Measurements from ENCODE around the gene COA8.

The COA8 gene

GRCh38 chr14:103562429-103563225 lies at the start of gene COA8, which contains the start of gene BAG5:
TSS of gene COA8 (plus strand) at chr14:103562960. CDS start at chr14:103563002, 42 bp downstream.
TSS of gene BAG5 (minus strand) at chr14:103562657. CDS start at chr14:103561164, 1,493 bp downstream.
- H3K9me3 ChIP-seq (ENCODE audit: control insufficient read depth, insufficient read depth, low read length): no peaks in the 10 kb centered on the region
- no peaks in the 10 kb centered on the region for H3K27me3 ChIP-seq (ENCODE audit: control insufficient read depth, insufficient read depth, low read length)
- peak within 1 kb of the TSS; percentile 90 for H3K4me3 ChIP-seq (ENCODE audit: low read depth, low read length)
- H3K9ac ChIP-seq (ENCODE audit: low read depth, low read length): peak within 1 kb of the TSS; percentile 83
- peaks cover 6% of the 10 kb centered on the region for H3K36me3 ChIP-seq (ENCODE audit: control insufficient read depth, insufficient read depth, low read length)
- H3K4me1 ChIP-seq (ENCODE audit: control insufficient read depth, insufficient read depth, low read length): peaks cover 2% of the 10 kb centered on the region

GRCh38 chr14:103514596-103515421 lies 48.0 kb upstream of the COA8 start:
- Histone ChIP-seq H3K9ac (ENCODE audit: low read depth, low read length) (no peak overlapping the region), H3K4me3 (ENCODE audit: low read depth, low read length) (no peak overlapping the region), H3K9me3 (ENCODE audit: control insufficient read depth, insufficient read depth, low read length) (no peaks in the 10 kb centered on the region), H3K36me3 (ENCODE audit: control insufficient read depth, insufficient read depth, low read length) (peaks cover 12% of the 10 kb centered on the region), H3K27me3 (ENCODE audit: control insufficient read depth, insufficient read depth, low read length) (no peaks in the 10 kb centered on the region), H3K4me1 (ENCODE audit: control insufficient read depth, insufficient read depth, low read length) (no peaks in the 10 kb centered on the region)

- H3K4me1 ChIP-seq (ENCODE audit: control insufficient read depth, insufficient read depth, low read length): no peaks in the 10 kb centered on the region
- no peak overlapping the region for H3K9ac ChIP-seq (ENCODE audit: low read depth, low read length)
- no peaks in the 10 kb centered on the region for H3K9me3 ChIP-seq (ENCODE audit: control insufficient read depth, insufficient read depth, low read length)
- H3K4me3 ChIP-seq (ENCODE audit: low read depth, low read length): no peak overlapping the region
- H3K27me3 ChIP-seq (ENCODE audit: control insufficient read depth, insufficient read depth, low read length): no peaks in the 10 kb centered on the region
- peaks cover 21% of the 10 kb centered on the region for H3K36me3 ChIP-seq (ENCODE audit: control insufficient read depth, insufficient read depth, low read length)
Observed at GRCh38 chr14:103516426-103517173, 46.2 kb upstream of the COA8 start.

- H3K27me3 ChIP-seq (ENCODE audit: control insufficient read depth, insufficient read depth, low read length): no peaks in the 10 kb centered on the region
- H3K4me3 ChIP-seq (ENCODE audit: low read depth, low read length): no peak overlapping the region
- H3K9ac ChIP-seq (ENCODE audit: low read depth, low read length): peak overlapping the region; percentile 24
- H3K4me1 ChIP-seq (ENCODE audit: control insufficient read depth, insufficient read depth, low read length): no peaks in the 10 kb centered on the region
- H3K36me3 ChIP-seq (ENCODE audit: control insufficient read depth, insufficient read depth, low read length): peaks cover 21% of the 10 kb centered on the region
- H3K9me3 ChIP-seq (ENCODE audit: control insufficient read depth, insufficient read depth, low read length): no peaks in the 10 kb centered on the region
Observed at GRCh38 chr14:103517174-103517566, 45.6 kb upstream of the COA8 start.

DNA sequence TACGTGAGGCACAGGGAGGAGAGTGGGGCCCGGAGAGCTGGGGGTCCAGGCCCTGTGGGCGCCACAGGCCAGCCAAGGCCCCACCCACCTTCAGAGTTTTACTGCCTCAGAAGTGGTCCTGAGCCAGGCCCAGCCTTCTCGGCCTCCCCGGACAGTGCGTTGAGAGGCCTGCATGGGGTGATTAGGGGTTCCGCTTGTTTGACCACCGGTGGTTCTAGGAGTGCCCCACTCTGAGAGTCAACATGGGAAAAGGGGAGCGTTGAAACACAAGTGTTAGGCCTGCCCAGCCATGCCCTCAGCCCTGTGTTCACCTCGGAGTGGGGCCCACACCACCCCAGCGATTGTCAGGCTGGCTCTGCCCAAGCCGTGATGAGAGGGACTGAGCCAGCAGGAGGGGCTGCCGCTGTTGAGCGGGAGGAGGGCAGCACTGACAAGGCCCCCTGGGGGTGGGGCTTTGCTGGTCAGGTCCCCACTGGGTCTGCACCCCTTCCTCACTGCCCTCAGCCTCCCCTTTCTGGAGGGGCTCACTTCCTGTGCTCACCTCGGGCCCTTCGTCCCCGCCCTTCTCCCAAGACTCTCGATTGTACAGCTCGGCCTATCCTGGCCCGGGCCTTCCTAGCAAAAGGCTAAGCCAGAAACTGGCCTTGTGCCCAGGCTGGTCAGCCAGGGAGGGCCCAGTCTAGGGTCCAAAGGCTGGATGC lies 44.9 kb upstream of the COA8 start:
- H3K4me1 ChIP-seq (ENCODE audit: control insufficient read depth, insufficient read depth, low read length): no peaks in the 10 kb centered on the region
- H3K9ac ChIP-seq (ENCODE audit: low read depth, low read length): peak overlapping the region; percentile 47
- H3K4me3 ChIP-seq (ENCODE audit: low read depth, low read length): no peak overlapping the region

DNA sequence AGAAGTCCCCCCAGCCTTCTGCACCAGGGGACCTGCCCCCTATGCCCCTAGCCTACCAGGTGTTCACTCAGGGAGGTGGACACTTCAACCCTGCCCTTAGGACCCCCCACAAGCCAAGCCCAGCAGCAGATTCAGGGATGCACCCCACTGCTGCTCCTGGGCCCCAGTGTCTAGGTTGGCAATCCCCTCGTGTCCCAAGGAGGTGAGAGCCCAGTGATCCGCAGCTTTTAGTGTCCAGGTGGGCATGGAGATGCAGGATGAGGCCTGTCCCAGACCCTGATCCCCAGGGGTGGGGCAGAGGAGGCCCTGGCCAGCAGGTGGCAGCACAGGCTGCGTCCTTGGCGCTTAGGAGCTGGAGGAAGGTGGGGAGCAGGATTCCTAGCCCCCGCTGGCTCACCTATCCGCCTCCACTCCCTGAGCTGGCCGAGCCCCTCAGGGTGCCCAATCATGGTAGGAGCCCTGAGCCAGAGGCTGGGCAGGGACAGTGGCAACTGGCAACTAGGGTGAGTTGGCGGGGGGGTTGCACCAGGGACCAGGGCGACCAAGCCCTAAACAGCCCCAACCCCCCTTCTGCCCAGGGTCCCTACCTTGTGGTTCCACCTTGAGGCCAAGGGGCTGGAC lies 44.2 kb upstream of the COA8 start:
- Histone ChIP-seq H3K4me1 (ENCODE audit: control insufficient read depth, insufficient read depth, low read length) (peaks cover 2% of the 10 kb centered on the region), H3K27me3 (ENCODE audit: control insufficient read depth, insufficient read depth, low read length) (peaks cover 4% of the 10 kb centered on the region), H3K4me3 (ENCODE audit: low read depth, low read length) (no peak overlapping the region), H3K9ac (ENCODE audit: low read depth, low read length) (peak overlapping the region; percentile 37), H3K36me3 (ENCODE audit: control insufficient read depth, insufficient read depth, low read length) (peaks cover 21% of the 10 kb centered on the region), H3K9me3 (ENCODE audit: control insufficient read depth, insufficient read depth, low read length) (no peaks in the 10 kb centered on the region)

More for the DNA sequence above, 44.9 kb upstream of the COA8 start:
- H3K36me3 ChIP-seq (ENCODE audit: control insufficient read depth, insufficient read depth, low read length): peaks cover 21% of the 10 kb centered on the region
- H3K9me3 ChIP-seq (ENCODE audit: control insufficient read depth, insufficient read depth, low read length): no peaks in the 10 kb centered on the region
- H3K27me3 ChIP-seq (ENCODE audit: control insufficient read depth, insufficient read depth, low read length): no peaks in the 10 kb centered on the region

DNA sequence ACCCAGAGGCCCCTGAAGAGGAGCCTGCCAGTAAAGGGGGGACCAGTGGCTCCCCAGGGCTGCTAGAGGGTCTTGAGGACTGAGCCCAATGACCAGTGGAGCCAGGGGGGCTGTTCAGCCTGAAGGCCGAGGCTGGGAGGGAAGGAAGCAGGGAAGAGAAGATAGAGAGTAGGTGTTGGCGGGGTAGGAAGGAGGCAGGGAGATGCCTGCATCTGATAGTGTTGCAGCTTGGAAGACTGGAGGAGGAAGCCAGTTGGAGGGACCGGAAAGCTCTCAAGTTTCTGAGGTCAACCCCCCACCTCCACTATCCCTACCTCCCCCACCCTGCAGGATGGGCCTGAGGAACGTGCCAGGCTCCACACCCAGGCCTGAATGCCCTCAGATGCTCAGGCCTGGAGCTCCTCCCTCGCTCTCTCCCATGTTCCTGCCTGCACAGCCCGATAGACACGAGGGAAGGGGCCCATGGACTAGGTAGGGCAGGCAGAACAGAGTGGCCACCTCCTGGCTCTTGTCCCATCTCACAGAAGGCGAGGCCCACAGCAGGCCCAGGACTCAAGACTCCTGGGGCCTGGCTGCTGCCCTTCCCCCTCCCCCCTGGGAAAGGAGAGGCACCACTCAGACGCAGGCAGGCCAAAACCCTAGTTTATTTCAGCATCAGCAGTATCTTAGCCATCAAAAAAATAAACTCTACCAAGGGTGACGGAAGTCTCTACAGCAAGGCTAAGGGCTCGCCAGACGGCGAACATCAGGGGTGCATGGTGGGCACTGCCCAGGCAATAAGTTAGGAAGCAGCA lies 43.5 kb upstream of the COA8 start:
- Histone ChIP-seq H3K36me3 (ENCODE audit: control insufficient read depth, insufficient read depth, low read length) (peaks cover 21% of the 10 kb centered on the region), H3K27me3 (ENCODE audit: control insufficient read depth, insufficient read depth, low read length) (peaks cover 11% of the 10 kb centered on the region), H3K4me1 (ENCODE audit: control insufficient read depth, insufficient read depth, low read length) (peaks cover 5% of the 10 kb centered on the region), H3K9me3 (ENCODE audit: control insufficient read depth, insufficient read depth, low read length) (no peaks in the 10 kb centered on the region), H3K9ac (ENCODE audit: low read depth, low read length) (peak overlapping the region; percentile 37), H3K4me3 (ENCODE audit: low read depth, low read length) (no peak overlapping the region)

DNA sequence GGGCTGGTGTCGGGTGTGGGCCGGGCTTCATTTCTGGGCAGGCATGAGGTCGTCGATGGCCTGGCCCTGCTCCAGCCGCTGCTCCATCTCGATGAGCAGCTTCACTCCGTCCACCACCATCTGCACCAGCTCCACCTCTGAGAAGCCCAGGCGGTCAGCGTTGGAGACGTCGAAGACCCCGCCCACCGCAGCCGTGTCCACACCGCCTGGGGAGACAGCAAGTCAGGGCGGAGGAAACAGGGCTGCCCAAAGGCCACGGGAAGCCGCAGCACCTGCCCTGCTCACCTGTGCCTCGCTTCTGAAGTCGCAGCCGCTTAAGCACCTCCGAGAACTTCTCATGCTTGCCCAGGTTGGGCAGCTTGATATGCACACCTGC lies 42.9 kb upstream of the COA8 start:
- Histone ChIP-seq H3K9me3 (ENCODE audit: control insufficient read depth, insufficient read depth, low read length) (no peaks in the 10 kb centered on the region), H3K27me3 (ENCODE audit: control insufficient read depth, insufficient read depth, low read length) (peaks cover 16% of the 10 kb centered on the region)

DNA sequence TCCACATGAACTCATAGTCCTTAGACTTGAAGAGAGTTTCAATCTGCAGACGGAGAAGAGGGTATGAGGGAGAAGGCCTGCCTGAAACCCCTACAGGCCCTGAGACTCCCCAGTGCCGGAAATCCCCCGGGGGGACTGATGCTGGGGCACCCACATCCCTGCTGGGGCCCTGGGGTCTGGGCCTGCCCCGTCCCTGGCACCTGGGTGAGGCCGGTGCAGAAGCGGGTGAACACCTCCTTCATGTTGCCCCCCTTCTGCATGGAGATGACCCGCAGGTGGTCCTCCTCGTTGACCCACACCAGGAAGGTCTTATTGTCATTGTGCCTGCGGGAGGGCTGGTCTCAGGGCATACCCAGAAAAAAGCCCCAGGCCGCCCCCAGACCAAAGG lies 42.5 kb upstream of the COA8 start:
- H3K9ac ChIP-seq (ENCODE audit: low read depth, low read length): no peak overlapping the region
- peaks cover 16% of the 10 kb centered on the region for H3K27me3 ChIP-seq (ENCODE audit: control insufficient read depth, insufficient read depth, low read length)
- H3K9me3 ChIP-seq (ENCODE audit: control insufficient read depth, insufficient read depth, low read length): no peaks in the 10 kb centered on the region
- H3K4me1 ChIP-seq (ENCODE audit: control insufficient read depth, insufficient read depth, low read length): peaks cover 5% of the 10 kb centered on the region
- H3K4me3 ChIP-seq (ENCODE audit: low read depth, low read length): peak overlapping the region; percentile 76
- H3K36me3 ChIP-seq (ENCODE audit: control insufficient read depth, insufficient read depth, low read length): peaks cover 21% of the 10 kb centered on the region

More for the DNA sequence above, 42.9 kb upstream of the COA8 start:
- Histone ChIP-seq H3K4me1 (ENCODE audit: control insufficient read depth, insufficient read depth, low read length) (peaks cover 5% of the 10 kb centered on the region), H3K36me3 (ENCODE audit: control insufficient read depth, insufficient read depth, low read length) (peaks cover 21% of the 10 kb centered on the region), H3K4me3 (ENCODE audit: low read depth, low read length) (no peak overlapping the region), H3K9ac (ENCODE audit: low read depth, low read length) (no peak overlapping the region)

DNA sequence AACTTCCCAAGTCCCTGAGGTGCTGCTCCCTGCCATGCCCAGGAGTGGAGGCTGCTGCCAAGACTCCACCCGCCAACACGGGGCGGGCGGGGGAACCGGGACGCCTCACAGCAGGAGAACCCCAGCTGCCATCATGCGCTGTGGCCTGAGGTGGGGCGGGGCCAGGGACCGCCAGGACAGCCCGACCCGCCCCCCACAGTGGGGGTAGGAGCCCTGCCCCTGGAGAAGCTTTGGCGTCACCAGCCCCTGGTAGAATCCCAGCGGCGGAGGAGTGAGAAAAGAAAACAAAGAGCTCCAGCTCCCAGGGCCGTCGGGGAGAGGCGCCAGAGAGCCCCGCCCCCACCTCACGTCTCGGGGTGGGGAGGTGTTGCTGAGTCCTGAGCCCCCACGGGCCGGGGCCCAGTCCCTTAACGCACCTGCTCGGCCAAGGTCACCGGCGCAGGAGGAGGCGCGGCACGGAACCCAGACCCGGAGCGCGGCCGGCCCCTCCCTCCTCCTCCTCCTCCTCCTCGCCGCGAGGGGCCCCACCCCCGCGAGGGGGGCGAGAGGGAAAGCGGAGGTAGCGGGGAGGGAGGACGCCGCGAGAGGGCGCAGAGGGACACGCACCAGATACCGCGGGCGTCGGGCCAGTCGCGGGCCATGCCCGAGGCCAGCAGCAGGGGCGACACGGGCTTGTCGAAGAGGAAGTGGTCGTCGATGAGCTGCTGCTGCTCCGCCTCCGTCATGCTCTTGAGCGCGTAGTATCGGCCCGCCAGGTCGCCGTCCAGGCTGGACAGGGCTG lies 41.9 kb upstream of the COA8 start:
- H3K36me3 ChIP-seq (ENCODE audit: control insufficient read depth, insufficient read depth, low read length): peaks cover 21% of the 10 kb centered on the region
- H3K27me3 ChIP-seq (ENCODE audit: control insufficient read depth, insufficient read depth, low read length): peaks cover 16% of the 10 kb centered on the region
- no peaks in the 10 kb centered on the region for H3K9me3 ChIP-seq (ENCODE audit: control insufficient read depth, insufficient read depth, low read length)
- peak overlapping the region; percentile 76 for H3K4me3 ChIP-seq (ENCODE audit: low read depth, low read length)
- H3K9ac ChIP-seq (ENCODE audit: low read depth, low read length): peak overlapping the region; percentile 37
- peaks cover 5% of the 10 kb centered on the region for H3K4me1 ChIP-seq (ENCODE audit: control insufficient read depth, insufficient read depth, low read length)

All from iPS-15b (cell line).